GM21786 (cell line): Measurements from ENCODE around the gene SORBS1.
"Not testable (repeated sequence)": the region's sequence is repeated elsewhere in the genome, so short reads cannot be mapped to it uniquely, and the experiment has no call there.

Source experiments
- ATAC-seq: cut with Tn5 transposase; IDR thresholded peaks from one replicate; pipeline ENCODE4 v1.9.1; 2021; ENCODE audit not compliant: unreplicated experiment

Gene SORBS1

GRCh38 chr10:95354110-95354509 lies 207.1 kb downstream of the SORBS1 start:
- no peak for ATAC-seq

DNA sequence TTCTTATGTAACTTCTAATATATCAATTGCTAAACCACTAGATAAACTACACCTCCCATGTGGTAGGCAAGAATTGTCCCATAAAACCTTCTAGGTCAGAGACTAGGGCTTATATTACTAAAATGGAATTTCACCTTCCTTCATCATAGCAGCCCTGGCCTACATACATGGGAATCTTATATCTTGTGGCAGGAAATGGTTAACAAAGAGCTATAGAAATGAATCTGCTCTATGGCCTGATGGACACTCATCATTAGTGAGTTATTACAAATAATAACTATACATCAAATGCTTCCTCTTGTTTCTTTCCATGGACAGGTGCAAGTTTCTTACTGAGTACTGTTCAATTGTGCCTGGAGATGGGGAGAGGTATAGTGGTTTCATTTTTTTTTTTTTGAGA lies 208.0 kb downstream of the SORBS1 start:
- ATAC-seq: no peak

DNA sequence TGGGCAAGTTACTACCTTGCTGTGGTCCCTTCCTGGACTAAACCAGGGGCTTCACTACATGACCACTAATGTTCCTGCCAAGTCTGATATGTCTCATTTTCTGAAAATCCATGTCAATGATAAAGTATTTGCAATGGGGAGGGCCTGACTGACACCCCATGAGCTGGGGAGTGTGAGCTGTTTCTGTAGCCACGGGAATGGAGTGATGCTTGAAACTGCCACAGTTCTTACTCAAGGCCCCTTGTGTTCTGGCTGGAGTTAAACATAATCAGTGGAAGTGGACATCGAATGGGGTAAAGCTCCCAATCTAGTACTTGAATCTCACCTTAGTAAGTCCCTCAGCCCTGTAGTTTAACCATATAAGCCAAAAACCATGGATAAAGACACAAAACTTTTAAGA lies 208.5 kb downstream of the SORBS1 start:
- ATAC-seq: no peak

- no peak for ATAC-seq
These were observed 210.3 kb downstream of the SORBS1 start for GRCh38 chr10:95350830-95351228.

- ATAC-seq: no peak
These were observed 210.8 kb downstream of the SORBS1 start for GRCh38 chr10:95350219-95350829.

DNA sequence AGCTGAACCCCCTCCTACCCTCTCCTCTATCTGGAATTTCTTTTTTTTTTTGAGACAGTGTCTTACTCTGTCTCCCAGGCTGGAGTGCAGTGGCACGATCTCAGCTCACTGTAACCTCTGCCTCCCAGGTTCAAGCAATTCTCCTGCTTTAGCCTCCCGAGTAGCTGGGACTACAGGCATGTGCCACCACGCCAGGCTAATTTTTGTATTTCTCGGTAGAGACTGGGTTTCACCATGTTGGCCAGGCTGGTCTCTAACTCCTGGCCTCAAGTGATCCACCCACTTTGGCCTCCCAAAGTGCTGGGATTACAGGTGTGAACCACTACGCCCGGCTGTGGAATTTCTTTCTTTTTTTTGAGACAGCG lies 213.8 kb downstream of the SORBS1 start:
- ATAC-seq: not testable (repeated sequence)

DNA sequence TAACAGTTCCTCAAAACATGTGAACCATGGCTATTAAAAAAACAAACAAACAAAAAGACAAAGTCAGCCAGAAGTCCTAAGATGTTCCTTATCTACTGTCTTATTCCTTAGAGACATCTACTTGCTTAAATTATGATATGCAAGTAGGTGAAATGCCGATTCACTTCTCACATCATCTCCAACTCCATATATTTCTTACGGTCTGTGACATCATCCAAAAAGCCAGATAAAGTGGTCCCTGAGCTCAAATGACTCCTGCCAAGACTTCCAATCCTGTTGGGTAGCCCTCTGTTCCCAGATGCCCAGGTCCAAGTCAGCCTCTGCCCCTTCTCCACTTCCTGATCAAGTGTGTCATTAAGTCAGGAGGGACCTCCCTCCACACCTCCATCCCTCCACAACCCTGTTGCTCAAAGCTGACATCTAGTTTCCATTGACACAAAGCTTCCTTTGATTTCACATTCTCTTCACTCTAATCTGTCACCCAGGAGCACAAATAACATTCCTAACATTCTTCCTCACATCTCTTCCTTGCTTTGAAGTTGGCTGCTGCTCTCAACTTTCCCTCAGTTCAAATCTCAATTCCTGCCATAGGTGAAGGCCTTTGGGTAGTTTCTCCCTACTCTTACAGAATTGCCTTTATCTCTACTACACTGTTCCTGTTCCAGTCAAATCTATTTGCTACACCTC lies 214.3 kb downstream of the SORBS1 start:
- no peak for ATAC-seq

- no peak for ATAC-seq
These were observed 217.6 kb downstream of the SORBS1 start for GRCh38 chr10:95343573-95343972.

DNA sequence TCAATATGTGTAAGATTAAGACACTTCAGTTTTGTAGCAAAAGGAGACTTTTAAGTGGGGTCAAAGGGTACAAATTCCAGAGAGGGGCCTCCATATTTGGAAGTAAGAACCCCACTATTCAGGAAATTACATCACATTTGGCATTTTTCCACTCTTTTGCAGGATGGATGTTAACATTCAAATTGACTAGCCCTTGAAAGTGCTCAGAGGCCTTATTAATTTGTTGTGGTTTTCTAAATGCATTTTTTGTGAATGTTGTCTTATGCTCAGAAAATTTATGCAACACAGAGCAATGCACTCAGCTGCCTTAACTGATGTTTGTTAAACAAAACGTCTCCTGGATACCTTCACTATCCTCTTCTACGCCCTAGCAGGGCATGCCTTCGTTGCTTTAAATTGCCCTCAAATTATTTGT lies 219.4 kb downstream of the SORBS1 start:
- no peak for ATAC-seq

DNA sequence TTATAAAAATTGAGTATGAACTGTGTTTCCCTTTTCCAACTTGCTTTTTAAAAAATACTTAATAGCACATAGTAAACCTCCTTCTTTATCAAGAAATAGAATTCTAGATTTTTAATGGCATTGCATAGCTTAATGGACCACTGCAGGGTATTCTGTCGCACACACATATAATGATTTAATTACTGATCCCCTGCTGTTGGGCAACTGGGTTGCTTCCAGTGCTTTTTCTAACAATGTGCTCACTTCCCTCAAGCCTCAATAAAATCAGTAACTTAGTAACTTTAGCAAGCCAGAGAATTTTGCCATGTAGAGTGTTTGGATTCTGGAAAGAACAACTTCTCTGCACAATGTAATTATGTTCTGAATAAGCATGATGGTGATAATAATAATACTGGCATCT lies 221.3 kb downstream of the SORBS1 start:
- ATAC-seq: no peak

DNA sequence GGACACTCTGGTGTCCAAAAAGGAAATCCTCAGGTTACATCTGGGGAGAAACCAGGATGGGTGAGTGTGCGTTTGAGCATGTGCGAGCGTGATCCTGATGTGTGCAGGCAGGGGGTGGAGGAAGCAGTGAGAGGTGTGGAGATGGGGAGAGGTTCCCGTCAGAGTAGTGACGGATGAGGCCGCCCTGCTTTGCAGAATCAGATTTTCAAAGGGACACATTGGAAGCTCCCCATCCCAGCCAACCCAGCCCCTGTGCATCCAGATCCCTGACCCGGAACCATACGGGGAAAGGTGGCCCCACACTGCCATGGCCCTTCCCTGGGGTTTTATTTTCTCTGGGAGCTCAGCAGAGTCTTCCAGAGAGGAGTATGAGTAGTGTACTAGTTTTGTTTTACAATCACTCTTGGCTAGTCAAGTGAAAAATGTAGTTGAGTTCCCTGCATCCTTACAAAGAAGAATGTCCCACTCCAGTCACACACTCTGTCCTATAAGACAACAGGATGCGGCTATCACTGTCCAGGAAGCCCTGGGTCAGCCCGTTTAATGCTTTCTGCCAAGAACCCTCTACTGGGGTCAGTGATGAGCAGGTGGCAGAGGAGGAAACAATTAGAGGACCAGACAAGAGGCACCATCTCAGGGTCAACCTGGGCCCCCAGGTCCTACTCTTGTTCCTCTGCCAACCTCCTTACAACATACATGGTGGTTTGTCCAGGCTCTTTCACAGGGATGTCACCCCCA lies 223.6 kb downstream of the SORBS1 start:
- no peak for ATAC-seq

DNA sequence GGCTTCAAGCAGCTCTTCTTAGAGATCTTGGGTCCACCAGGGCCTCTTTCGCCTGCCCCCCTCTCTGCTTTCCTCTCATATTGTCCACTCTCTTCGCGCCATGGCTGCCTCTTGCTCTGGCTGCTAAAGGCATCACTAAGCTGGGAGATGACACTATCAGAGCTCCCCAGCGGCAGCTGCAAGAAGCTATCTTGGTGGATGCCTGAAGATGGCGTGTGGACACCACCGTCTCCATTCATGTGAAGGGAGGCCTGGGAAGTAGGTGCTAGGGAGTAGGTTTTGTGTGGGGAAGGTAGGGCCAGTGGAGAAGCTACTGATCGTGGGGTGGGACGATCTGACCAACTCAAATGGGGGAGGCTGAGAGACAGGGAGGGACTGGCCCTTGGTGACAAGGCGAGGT lies 224.5 kb downstream of the SORBS1 start:
- ATAC-seq: no peak

DNA sequence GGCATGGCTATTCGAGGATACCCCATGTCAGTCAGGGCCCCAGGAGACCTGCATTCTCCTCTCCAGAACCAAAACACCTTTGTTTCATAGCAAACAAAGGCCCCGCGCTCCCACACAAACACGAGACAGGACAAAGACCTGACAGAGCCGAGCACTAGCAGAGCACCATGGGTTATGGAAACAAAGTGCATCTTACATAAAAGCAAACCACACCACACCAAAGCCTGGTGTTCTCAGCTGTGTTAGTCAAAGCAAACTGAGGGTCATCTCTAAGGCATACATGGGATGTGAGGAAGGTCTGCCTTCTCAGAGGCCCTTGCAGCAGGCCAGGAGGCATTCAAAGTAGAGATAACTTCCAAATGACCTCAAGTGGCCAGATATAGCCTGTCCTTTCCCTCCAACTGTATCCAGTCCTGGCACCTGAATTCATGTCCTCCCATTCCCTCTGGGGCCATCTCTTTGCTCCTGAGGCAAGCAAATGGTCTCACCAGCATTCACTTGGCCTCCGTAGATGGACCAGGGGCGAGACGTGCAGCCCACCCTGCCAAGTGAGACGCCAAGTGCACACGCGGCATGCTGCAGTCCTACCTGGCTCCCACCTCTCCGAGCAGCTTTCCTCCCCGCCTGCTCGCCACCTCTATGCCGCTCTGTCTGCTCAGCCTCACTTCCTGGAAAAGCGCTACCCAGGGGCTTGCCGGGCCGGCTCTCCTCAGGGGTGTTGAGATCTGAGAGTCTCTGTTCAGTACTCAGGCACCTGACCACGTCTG lies 225.1 kb downstream of the SORBS1 start:
- no peak for ATAC-seq

GRCh38 chr10:95334805-95335144 lies 226.4 kb downstream of the SORBS1 start:
- no peak for ATAC-seq

DNA sequence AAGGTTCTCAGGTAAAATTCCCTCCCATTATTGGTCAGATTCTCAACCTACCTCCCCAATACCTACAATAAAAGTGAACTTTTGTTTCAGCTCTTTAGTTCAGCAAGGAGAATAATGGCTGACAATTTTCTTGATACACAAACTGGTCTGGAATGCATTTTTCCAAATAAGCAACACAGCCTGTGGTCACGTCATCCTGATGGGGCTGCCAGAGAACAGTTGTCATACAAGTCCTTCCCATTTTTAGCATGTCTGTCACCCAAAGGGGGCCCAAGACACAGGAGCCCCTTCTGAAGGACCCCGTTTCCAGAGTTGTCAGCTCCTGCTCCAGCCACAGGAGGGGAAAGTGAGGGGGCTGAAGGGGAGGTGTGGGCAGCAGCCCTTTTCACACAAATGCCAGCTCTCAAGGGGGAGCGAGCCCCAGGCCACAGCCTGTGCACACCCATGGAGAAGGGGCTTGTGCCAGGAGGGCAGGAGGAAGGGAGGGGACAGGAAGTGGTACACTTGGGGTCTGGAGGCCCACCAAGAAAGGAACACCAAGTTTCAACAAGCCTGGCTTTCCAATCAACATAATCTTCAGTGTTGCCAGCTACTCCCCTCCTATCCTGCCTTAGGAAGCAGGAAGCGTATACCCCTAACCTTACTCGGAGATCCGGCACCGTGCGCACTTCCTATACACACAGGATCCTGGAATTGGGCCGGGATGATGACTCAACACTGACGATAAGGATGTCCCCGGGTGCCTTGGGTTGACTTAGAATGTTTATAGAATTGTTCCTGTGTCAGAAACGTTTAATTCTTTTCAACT lies 227.0 kb downstream of the SORBS1 start:
- ATAC-seq: no peak

GRCh38 chr10:95332666-95333249 lies 228.4 kb downstream of the SORBS1 start:
- ATAC-seq: no peak

- ATAC-seq: no peak
These were observed 229.5 kb downstream of the SORBS1 start for GRCh38 chr10:95331596-95332130.

GRCh38 chr10:95330966-95331453 lies 230.2 kb downstream of the SORBS1 start:
- no peak for ATAC-seq

DNA sequence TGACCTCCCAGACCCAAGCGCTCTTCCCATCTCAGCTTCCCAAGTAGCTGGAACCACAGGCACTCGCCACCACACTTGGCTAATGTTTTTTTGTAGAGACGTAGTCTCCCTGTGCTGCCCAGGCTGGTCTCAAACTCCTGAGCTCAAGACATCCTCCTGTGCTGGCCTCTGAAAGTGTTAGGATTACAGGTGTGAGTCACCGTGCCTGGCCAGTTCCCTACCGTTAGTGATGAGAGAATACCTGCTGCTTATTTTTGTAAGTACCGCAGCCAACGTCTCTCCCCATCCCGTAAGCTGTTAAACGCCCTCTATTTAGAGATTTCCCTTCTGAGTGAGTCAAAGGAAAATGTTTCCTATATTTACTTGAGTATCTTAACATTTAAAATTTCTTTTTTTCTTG lies 231.9 kb downstream of the SORBS1 start:
- no peak for ATAC-seq

GRCh38 chr10:95328013-95328412 lies 233.2 kb downstream of the SORBS1 start:
- no peak for ATAC-seq
